H1 (cell line): ENCODE measurements around the gene TNFSF4. TPM values are rescaled to one million over a fixed set of nuclear protein-coding genes. Genes with fewer than 3 reads are reported as not detected.

ENCODE experiments used
- ASH2L ChIP-seq: fragments of 200-600, 300-600 bp; sonication (generic); IDR thresholded peaks from one replicate; pipeline ENCODE4 v1.7.1; 2017; ENCODE audit warnings: low read length
- KDM1A ChIP-seq: fragments of 200-600, 300-600 bp; sonication (generic); IDR thresholded peaks from 2 replicates; pipeline ENCODE4 v1.7.1; 2016; ENCODE audit warnings: mild to moderate bottlenecking, low read length, borderline replicate concordance
- YY1 ChIP-seq: IDR thresholded peaks from 2 replicates; pipeline ENCODE4 v1.6.1; 2011; ENCODE audit warnings: low read depth, mild to moderate bottlenecking, low read length
- polyA plus RNA-seq, 7 experiments: library from polyadenylated mRNA; depleted of rRNA in 3 of 7; stranded (reverse) in 5 of 7; unstranded in 2 of 7; fragments of >200 nt in 5 of 7; fragments of 200-250 nt in 2 of 7; gene quantifications; 1 replicate in 5 of 7; 2 replicates in 1 of 7; 4 replicates in 1 of 7; pipeline versions ENCODE4 v1.2.1 to v1.2.3, GENCODE V29; 2011 to 2013; ENCODE audit warnings: missing spikeins in 2 of 7, mixed read lengths in 2 of 7
- total RNA-seq: library from RNA; stranded (reverse); fragmentation: NEBNext Ultra II Directional; extraction: Animal tissue kit (Norgen Biotek cat#: 25700); gene quantifications from 2 replicates; pipeline ENCODE4 v1.2.1, GENCODE V29; 2021

The TNFSF4 gene
- total and polyA plus RNA-seq, 2 of the 8 experiments (the other 6 are each of a cell fraction or from before 2014, with no cell fraction given): 0.54 to 0.63 TPM

DNA sequence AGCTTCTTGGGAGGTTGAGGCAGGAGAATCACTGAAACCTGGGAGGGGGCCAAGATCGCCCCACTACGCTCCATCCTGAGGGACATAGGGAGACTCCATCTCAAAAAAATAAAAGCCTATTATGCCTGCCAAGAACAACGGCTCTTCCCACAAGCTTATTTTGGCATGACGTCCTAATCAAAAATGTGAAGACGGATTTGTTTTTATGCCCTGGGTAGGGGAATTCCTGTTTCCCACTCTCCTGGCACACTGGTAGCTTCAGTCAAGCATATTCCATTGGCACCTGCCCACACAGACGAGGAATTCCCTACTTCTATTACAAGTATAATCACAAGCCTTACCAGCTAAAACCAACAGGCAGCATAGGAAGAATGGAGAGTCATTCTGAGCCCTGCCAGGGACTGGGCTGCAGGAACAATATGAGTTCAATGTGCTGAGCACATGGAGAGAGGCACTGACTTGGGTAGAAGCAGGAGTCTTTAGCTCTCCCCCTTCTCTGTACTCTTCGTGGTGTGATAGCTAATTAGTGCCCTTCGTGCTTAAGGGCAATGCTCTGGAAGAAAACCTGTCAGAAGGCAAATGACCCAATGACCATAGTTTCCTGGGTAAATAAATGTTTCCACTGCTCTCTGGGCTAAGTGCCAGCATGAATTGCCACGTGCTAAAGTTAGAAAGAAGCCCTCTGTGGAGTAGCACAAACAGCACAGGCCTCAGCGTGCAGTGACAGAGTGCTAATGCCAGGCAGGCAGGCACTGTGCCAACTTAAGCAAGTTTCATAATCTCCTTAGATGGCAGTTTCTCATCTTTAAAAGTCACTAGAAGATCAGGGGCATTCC is 16.8 kb downstream of the TNFSF4 start (continued):
- TF ChIP-seq KDM1A (no peak), ASH2L (no peak), YY1 (no peak)
